Measurements from ENCODE around the gene CALN1. TPM values are rescaled to one million over a fixed set of nuclear protein-coding genes. Genes with fewer than 3 reads are reported as not detected.

Gene CALN1
- total RNA-seq, 2 donors from 2014 or later: 1.1 to 1.2 TPM

DNA sequence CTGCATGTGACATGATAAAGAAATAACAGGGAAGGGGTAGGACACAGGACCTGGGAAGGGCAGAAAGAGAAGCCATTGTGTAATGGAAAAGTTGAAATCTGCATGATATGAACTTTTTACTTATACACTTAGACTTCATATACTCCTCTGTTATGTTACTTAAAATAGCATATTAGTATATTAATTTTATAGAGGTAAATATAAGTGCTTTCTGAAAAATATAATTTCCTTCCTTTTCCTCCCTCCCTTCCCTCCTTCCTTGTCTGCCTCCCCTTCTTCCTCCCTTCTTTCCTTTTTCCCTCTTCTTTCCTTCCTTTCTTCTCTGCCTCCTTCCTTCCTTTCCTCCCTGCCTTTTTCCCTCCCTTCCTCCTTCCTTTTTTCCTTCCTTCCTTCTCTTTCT, 363.7 kb downstream of the CALN1 start:
- no peaks in the 10 kb centered on the region for H3K36me3 ChIP-seq
- intact Hi-C loops (cut with DNase I): no loop called here
- H3K4me1 ChIP-seq (replicated peaks): no peaks in the 10 kb centered on the region
- TF ChIP-seq, protein P1, sequence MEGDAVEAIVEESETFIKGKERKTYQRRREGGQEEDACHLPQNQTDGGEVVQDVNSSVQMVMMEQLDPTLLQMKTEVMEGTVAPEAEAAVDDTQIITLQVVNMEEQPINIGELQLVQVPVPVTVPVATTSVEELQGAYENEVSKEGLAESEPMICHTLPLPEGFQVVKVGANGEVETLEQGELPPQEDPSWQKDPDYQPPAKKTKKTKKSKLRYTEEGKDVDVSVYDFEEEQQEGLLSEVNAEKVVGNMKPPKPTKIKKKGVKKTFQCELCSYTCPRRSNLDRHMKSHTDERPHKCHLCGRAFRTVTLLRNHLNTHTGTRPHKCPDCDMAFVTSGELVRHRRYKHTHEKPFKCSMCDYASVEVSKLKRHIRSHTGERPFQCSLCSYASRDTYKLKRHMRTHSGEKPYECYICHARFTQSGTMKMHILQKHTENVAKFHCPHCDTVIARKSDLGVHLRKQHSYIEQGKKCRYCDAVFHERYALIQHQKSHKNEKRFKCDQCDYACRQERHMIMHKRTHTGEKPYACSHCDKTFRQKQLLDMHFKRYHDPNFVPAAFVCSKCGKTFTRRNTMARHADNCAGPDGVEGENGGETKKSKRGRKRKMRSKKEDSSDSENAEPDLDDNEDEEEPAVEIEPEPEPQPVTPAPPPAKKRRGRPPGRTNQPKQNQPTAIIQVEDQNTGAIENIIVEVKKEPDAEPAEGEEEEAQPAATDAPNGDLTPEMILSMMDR (IDR thresholded peaks at IDR 0.05): no peak
- TF ChIP-seq POLR2A (IDR thresholded peaks at IDR 0.05) (no peak), POLR2AphosphoS5 (IDR thresholded peaks at IDR 0.05) (no peak)
- H3K4me3 ChIP-seq: no peak overlapping the region
- no peaks in the 10 kb centered on the region for H3K9me3 ChIP-seq
- no peak overlapping the region for H3K27ac ChIP-seq
- no peaks in the 10 kb centered on the region for H3K27me3 ChIP-seq (replicated peaks; ENCODE audit: insufficient read depth)
- no peak for DNase-seq (ENCODE audit: low spot score)

- Histone ChIP-seq H3K36me3 (no peaks in the 10 kb centered on the region), H3K4me3 (no peak overlapping the region), H3K4me1 (replicated peaks) (no peaks in the 10 kb centered on the region), H3K27me3 (replicated peaks; ENCODE audit: insufficient read depth) (no peaks in the 10 kb centered on the region), H3K27ac (no peak overlapping the region), H3K9me3 (no peaks in the 10 kb centered on the region)
- WGBS: 57% methylated on average over 3 of the region's 3 CpGs
- TF ChIP-seq POLR2A (IDR thresholded peaks at IDR 0.05): no peak
- TF ChIP-seq, protein P1 (IDR thresholded peaks at IDR 0.05): no peak
- TF ChIP-seq POLR2AphosphoS5 (IDR thresholded peaks at IDR 0.05): no peak
- intact Hi-C loops (cut with DNase I): no loop called here
- DNase-seq (ENCODE audit: low spot score): no peak
These were observed 369.3 kb downstream of the CALN1 start for GRCh38 chr7:72042855-72043254.

GRCh38 chr7:72040641-72041040, 371.5 kb downstream of the CALN1 start:
- no peaks in the 10 kb centered on the region for H3K27me3 ChIP-seq (replicated peaks; ENCODE audit: insufficient read depth)
- no peaks in the 10 kb centered on the region for H3K9me3 ChIP-seq
- no peak for TF ChIP-seq POLR2AphosphoS5 (IDR thresholded peaks at IDR 0.05)
- no peak for TF ChIP-seq POLR2A (IDR thresholded peaks at IDR 0.05)
- TF ChIP-seq, protein P1 (IDR thresholded peaks at IDR 0.05): no peak
- no peak overlapping the region for H3K27ac ChIP-seq
- no peak for DNase-seq (ENCODE audit: low spot score)
- WGBS: 77% methylated on average over 2 of the region's 2 CpGs
- H3K4me3 ChIP-seq: no peak overlapping the region
- intact Hi-C loops (cut with DNase I): no loop called here
- H3K36me3 ChIP-seq: no peaks in the 10 kb centered on the region
- H3K4me1 ChIP-seq (replicated peaks): no peaks in the 10 kb centered on the region

DNA sequence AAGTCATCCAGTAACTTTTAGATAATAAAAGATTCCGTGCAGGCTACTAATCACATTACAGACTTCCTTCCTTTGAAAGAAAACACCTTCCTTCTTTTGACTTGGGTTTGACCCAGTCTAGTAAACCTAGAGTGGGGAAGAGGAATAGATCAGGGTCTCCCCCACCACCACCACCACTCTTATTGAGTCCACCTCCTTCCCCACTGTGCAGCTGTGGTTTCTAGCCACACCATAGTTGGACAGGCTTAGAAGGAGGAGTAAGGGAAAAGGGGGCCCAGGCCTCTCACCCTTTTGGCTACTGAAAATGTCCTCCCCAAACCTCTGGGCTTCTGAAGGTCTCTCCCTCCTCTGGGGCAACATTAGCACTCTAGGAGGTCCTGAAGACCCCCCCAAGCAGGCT, 372.7 kb downstream of the CALN1 start:
- H3K4me3 ChIP-seq: no peak overlapping the region
- intact Hi-C loops (cut with DNase I): no loop called here
- no peaks in the 10 kb centered on the region for H3K4me1 ChIP-seq (replicated peaks)
- 56% methylated on average over 1 of the region's 1 CpG for WGBS
- DNase-seq (ENCODE audit: low spot score): no peak
- TF ChIP-seq, protein P1 (IDR thresholded peaks at IDR 0.05): no peak
- TF ChIP-seq POLR2A (IDR thresholded peaks at IDR 0.05): no peak
- TF ChIP-seq POLR2AphosphoS5 (IDR thresholded peaks at IDR 0.05): no peak
- H3K9me3 ChIP-seq: no peaks in the 10 kb centered on the region
- H3K27ac ChIP-seq: no peak overlapping the region
- H3K27me3 ChIP-seq (replicated peaks; ENCODE audit: insufficient read depth): no peaks in the 10 kb centered on the region
- no peaks in the 10 kb centered on the region for H3K36me3 ChIP-seq

DNA sequence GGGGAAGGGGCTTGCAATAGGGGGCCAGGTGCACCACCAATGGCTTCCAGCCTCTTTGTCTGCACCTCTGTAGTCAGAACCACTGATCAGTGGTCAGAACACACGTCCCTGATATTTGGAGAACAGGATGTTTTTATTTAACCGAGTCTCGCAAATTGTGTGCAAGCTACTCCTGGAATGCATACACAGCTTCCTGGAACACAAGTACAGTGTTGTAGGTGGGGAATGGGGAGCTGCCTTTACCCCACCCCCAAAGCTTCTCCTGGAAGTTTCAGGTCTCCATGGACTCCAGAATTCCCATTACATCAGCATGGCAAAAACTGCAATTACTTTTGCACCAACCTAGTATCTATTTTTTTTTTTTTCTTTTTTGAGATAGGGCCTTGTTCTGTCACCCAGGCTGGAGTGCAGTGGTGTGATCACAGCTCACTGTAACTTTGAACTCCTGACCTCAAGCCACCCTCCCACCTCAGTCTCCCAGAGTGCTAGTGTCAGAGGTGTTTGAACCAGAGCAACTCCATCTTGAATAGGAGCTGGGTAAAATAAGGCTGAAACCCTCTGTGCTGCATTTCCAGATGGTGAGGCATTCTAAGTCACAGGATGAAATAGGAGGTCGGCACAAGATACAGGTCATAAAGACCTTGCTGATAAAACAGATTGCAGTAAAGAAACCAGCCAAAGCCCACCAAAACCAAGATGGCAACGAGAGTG, 374.0 kb downstream of the CALN1 start:
- intact Hi-C loops (cut with DNase I): no loop called here
- no peaks in the 10 kb centered on the region for H3K27me3 ChIP-seq (replicated peaks; ENCODE audit: insufficient read depth)
- no peak for DNase-seq (ENCODE audit: low spot score)
- TF ChIP-seq POLR2A (IDR thresholded peaks at IDR 0.05): no peak
- TF ChIP-seq POLR2AphosphoS5 (IDR thresholded peaks at IDR 0.05): no peak
- TF ChIP-seq, protein P1 (IDR thresholded peaks at IDR 0.05): no peak
- H3K4me1 ChIP-seq (replicated peaks): no peaks in the 10 kb centered on the region
- H3K27ac ChIP-seq: no peak overlapping the region
- no peak overlapping the region for H3K4me3 ChIP-seq
- no peaks in the 10 kb centered on the region for H3K9me3 ChIP-seq
- 68% methylated on average over 5 of the region's 5 CpGs for WGBS
- H3K36me3 ChIP-seq: no peaks in the 10 kb centered on the region

Data from prostate gland (tissue), 2 donors.